GM18526 (cell line): ENCODE measurements around the gene SND1.

ENCODE experiments used
- POLR2A ChIP-seq: IDR thresholded peaks from 3 replicates; pipeline ENCODE4 v1.6.1; 2011; ENCODE audit not compliant: insufficient read length; ENCODE audit errors: extremely low read depth

The SND1 gene

GRCh38 chr7:127831318-127832219 lies 179.6 kb downstream of the SND1 start:
- no peak for TF ChIP-seq POLR2A

DNA sequence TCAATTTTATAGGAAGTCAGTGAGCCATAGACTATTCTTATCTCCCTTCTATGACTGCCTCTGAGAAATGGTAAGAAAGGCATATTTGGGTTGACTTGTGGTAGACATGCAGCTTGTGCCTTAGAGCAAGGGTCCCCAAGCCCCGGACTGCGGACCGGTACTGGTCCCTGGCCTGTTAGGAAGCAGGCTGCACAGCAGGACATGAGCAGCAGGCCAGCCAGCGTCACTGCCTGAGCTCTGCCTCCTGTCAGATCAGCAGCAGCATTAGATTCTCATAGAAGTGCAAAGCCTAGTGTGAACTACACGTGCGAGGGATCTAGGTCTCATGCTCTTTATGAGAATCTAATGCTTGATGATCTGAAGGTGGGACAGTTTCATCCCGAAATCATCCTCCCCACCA lies 180.6 kb downstream of the SND1 start:
- TF ChIP-seq POLR2A: no peak

DNA sequence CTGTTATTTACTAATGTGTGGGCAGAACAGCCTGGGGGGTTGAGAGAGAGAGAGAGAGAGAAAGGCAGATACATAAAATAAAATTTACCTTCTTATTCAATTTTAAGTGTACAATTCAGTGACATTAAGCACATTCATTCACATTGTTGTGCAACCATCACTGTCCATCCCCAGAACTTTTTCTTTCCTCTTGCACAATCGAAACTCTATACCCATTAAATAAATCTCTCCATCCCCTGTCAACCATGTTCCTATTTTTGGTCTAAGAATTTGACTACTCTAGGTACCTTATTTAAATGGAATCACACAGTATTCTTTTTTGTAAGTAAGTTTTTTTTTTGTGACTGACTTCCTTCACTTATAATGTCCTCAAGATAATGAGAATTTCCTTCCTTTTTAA lies 181.6 kb downstream of the SND1 start:
- no peak for TF ChIP-seq POLR2A

- TF ChIP-seq POLR2A: no peak
Measured at GRCh38 chr7:127835679-127836078, 183.7 kb downstream of the SND1 start.

- TF ChIP-seq POLR2A: no peak
Measured at GRCh38 chr7:127838816-127839415, 186.9 kb downstream of the SND1 start.

DNA sequence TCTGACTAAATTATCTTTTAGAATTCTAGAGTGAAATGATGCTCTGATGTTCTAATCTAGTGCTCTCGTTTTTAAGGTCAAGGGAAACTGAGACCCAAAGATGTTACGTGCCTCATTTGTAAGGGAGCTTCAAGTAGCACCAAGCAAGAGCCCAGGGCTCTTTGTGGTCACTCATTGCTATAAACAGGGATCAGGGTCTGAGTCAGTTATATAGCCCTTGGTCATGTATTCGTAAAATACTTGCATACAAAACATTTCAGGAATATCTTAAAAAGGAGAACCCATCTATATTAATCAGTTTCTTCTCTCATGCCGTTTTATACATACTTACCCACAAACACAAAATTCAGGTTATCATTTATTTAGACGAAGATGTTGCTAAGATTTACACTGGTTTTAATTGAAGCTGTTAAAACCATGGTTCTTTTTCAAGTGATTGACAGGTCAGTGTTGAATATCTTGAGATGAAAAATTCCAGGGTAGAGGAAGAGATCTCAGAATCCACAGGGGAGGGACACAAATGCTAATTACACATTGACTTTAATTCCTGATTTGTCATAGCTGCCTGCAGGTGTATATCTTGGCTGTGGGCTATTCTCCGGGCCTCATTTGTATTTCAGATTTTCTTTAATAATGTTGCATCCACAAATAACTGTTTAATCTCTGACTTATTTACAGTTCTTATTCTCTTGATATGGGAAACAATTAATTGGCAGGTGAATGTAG lies 188.4 kb downstream of the SND1 start:
- no peak for TF ChIP-seq POLR2A

DNA sequence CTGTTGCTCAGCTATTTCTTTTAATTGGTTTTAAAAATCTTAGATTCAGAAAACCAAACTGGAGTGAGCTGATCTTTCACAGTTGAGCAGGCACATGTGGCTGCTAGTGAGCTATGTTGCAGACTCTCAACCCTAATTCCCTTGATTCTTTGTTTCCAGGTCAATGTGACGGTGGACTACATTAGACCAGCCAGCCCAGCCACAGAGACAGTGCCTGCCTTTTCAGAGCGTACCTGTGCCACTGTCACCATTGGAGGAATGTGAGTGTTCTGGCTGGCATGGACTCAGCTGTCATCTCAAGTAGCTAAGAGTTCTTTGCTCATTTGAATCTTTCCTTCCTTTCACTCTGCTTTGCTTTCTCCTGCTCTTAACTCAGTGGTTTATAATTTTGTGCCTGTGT lies 192.2 kb downstream of the SND1 start:
- TF ChIP-seq POLR2A: no peak

DNA sequence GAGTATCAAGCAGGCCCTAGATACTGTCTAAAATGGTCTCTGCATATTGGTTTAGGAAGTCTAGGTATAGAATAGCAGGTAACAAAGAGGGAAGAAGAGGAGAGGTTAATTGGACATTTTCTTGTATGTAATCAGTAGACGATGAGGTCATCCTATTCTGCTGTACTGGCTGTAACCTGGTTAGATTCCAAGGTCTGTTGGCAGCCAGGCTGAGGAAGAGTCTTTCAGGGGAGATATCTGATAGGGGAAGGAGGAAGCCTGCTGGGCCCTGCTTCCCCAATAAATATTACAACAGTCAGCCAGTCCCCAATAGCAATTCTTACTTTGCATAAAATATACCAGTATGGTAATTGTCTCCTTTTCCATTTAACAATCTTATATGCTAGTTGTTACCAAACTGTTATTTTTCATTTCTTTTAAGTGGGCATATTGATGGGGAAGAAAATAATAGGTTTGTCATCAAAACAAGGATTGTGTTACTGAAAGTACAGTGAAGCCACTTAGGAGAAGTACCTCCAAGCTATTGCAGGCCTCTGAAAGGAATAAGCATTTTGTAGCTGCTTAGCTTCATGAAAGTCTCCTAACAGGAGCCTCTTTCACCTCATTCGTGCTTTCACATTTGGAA lies 192.8 kb downstream of the SND1 start:
- TF ChIP-seq POLR2A: no peak

- no peak for TF ChIP-seq POLR2A
Measured at GRCh38 chr7:127845522-127846214, 193.7 kb downstream of the SND1 start.

DNA sequence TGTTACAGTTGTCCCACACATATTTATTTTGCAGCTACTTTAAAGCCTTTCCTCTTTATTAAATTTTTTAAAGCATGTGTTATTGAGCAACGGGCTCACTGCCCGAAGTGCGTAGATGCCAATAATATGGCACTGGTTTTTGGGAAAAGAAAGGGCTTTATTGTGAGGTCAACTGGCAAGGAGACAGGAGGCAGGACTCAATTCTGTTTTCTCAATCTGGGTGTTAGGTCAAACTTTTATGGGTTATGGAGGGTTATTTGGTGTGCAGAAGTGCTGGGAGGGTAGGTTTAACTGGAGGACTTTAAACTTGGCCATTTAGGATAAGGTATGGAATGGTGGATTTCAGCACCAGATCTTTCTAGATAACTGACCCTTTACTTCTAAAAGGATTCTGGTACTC lies 195.6 kb downstream of the SND1 start:
- TF ChIP-seq POLR2A: no peak

DNA sequence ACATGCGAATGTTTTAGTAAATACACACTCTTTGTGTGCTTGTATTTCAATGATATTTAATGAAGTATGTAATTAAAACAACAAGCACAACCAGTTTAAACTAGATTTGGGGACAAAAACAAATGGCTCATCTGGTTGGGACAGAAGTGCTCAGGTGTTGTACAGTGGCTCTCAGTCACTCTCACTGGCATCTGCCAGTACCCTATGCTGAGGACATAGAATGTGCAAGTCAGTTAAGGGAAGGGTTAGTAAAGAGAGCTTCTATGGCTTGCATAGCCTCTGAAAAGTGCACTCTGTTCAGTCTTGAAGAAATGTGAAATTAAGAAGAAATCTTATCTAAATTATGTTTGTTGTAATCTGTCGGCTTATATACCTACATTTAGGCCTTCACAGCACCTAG lies 196.2 kb downstream of the SND1 start:
- TF ChIP-seq POLR2A: no peak

DNA sequence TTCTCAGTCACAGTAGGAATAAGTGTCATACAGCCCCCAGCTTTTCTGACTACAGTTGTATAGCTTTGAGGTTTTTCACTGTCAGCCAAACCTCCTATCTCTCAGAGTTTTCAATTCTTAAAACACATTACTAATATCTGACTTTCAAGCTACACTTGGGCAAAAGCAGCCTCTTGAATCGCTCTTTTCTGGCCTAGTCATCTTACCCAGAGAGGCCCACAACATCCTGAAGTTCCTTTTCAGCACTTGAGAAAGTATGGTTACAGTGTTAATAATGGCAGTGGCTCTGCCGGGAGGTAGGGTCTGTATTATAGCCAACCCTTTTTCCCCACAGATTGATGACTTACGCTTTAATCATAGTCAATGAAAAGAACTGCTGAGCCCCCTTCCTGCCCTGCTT lies 198.2 kb downstream of the SND1 start:
- no peak for TF ChIP-seq POLR2A

DNA sequence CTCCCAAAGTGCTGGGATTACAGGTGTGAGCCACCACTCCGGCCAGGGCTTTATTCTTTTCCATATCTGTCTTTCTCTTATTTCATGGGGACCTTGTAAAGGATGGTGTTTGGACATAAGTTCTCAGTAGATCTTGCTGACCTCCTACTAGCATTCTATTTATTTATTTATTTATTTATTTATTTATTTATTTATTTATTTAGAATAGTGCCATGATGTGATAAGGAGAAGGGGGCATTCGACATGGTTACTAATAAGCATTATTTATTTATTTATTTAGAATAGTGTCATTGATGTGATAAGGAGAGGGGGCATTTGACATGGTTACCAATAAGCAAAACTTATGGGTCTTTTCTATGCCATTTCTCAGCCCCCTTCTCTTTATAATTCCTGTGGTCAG lies 202.4 kb downstream of the SND1 start:
- no peak for TF ChIP-seq POLR2A

GRCh38 chr7:127857464-127857841 lies 205.5 kb downstream of the SND1 start:
- no peak for TF ChIP-seq POLR2A
